HG02981 (cell line): ENCODE measurements around the gene ACTN3.
"Not testable (repeated sequence)": the region's sequence is repeated elsewhere in the genome, so short reads cannot be mapped to it uniquely, and the experiment has no call there.

ENCODE experiments used
- ATAC-seq: cut with Tn5 transposase; IDR thresholded peaks from one replicate; pipeline ENCODE4 v1.9.1; 2021; ENCODE audit warnings: mild to moderate bottlenecking, moderate library complexity; ENCODE audit not compliant: unreplicated experiment

ACTN3 gene

DNA sequence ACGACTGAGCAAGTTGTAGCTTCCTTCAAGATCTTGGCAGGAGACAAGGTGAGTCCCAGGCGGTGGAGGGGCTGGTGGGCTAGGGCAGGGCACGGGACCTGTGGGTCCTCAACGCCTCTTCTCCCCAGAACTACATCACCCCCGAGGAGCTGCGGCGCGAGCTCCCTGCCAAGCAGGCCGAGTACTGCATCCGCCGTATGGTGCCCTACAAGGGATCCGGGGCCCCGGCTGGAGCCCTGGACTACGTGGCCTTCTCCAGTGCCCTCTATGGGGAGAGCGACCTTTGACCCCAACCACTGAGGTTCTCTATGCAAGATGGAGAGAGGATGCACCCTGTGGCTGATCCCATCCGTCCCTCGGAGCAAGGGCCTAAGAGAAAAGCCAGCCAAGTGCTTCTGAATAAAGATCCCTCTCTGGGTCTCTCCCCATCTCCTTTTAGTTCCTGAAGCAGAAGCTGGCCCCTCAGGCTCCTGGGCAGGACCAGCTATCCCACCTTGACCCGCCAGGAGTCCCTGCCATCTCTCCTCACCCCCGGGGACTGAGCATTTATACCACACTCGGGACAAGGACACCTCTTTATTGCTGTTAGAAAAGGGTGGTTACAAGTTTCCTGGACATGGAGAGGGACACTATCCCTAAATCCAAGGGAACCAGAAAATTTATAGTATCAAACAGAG, 16.3 kb downstream of the ACTN3 start:
- no peak for ATAC-seq

DNA sequence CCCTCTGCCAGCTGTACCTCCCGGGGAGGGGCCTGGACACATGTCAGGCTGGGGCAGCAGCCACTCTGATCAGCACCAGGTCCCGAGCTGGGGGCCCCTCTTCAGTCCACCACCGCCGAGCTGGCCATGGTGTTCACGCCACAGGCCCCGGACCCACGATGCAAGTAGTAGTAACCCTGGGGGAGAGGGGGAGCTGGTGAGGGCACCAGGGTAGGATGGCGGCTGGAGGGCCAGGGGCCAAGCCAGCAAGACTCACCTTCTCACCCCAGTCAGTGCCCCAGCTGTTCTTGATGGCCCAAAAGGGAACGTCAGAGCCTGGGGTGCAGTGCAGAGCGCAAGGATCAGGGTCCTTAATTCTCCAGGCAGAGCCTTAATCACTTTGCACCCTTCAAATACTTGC, 17.1 kb downstream of the ACTN3 start:
- no peak for ATAC-seq

DNA sequence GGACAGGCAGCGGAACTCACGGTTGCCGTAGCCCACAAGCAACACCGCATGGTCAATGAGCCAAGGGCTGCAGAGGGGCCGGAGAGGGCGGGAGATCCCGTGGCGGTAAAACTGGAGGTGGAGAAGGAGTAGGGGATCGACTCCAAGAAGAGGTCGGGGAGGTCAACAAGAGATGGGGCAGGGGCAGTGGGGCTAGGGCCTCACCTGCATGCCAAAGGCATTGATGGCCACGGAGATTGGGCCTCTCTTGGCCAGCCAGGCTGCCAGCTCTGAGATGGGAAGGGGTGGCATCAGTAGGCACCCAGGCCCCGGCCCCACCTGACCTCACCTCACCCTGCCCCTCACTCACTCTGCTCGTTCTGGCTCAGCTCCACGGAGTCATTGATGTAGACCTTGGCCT, 17.8 kb downstream of the ACTN3 start:
- no peak for ATAC-seq

DNA sequence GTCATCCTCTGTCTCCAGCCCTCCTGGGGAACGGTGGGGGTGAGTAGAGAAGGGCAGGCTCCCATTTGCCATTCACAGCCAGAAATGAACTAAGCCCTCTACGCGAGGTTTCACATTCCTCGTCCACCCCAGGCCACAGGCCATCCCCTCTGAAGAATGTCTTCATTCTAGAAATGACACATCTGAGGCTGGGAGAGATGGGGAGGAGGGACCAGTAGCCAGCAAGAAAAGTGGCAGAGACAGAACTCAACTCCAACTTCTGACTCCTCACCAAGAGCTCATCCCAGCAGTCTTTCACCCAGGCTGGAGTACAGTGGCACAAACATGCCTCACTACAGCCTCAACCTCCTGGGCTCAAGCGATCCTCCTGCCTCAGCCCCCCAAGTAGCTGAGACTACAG, 18.3 kb downstream of the ACTN3 start:
- ATAC-seq, result no peak

DNA sequence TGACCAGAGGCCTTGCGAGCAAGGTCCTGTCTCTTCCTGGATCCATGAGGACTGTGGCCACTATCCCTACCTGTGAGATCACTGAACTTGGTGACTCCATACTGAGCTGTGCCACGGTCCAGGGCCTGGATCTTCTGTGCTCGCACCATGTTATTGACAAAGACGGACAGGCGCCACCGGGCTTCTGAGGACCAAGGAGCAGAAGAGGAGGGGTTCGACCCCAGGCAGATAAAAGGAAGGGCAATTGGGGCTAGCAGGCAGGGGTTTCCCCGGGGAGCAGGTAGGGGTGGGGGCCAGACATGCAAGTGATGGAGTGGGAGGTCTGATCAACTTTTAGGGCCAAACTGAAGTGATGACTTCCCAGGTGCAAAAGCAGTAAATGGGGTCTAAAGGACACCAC, 19.5 kb downstream of the ACTN3 start:
- ATAC-seq, result no peak

DNA sequence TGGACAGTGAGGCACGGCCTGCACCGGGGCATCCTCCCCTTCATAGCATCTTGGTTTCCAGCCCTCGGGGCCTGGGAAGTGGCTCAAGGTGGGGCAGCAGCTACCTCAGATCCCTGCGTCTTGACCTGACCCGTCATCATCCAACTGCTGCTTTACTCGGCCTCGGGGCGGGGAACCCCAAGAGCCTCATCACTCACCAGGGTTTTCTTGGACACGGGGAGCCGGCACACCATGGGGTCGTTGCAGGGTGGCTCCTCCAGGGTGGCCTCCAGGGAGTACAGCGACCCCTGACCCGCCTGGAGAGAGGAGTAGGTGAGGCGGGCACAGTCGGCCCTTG, 21.1 kb downstream of the ACTN3 start:
- no peak for ATAC-seq

DNA sequence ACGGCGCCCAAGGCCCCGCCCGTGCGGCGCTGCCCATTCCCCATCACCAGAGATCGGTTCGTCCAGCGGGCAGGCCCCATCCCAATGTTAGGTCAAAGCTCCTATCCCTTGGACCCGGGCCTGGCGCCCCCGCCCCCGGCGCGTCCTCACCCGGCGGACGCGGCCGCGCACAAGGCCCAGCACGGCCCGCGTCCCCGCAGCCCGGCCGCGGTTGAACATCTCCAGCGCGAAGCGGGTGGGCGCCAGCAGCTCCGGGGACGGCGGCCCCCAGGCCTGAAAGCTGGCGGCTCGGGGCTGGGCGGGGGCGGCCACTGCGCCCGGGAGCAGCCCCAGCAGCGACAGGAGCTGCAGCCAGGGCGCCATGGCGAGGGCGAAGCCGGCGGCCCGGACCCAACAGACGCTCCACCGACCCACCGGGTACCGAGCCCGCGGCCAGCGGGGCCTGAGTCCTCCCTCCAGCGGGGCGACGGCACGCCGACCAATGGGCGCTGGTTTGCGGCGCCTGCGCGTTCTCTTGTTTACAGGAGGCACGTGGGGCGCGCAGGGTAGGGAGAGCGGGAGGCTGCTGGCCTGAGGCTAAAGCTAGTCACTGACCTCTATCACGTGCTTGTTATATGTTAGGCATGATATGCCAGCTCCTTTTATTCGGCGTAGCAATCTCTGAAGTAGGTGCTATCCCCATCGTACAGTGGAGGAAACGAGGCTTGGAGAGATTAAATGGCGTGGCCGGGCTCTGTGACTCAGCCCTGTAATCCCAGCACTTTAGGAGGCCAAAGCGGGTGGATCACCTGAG, 21.6 kb downstream of the ACTN3 start, which contains the start of gene CTSF:
Gene CTSF (minus strand): TSS at position 483 of the 793 bp plus-strand sequence. CDS start 120 bp downstream, at position 363.
- ATAC-seq, result no peak

DNA sequence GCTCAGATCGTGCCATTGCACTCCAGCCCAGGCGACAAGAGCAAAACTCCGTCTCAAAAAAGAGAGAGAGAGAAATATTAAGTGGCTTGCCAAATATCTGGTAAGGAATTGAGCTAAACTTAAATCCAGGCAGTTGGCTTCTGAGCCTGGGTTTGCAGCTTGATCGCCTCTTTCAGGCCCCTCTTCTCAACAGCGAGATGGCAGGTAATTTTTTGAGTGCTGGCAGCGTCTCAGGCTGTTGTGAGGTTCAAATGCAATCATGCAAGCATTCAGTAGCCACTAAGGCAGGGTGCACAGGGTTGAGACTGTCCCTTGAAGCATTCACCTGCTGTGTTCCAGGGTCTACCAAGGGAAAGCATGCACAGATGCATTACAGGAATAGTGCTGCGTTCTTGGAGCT, 22.4 kb downstream of the ACTN3 start:
- ATAC-seq, result no peak

DNA sequence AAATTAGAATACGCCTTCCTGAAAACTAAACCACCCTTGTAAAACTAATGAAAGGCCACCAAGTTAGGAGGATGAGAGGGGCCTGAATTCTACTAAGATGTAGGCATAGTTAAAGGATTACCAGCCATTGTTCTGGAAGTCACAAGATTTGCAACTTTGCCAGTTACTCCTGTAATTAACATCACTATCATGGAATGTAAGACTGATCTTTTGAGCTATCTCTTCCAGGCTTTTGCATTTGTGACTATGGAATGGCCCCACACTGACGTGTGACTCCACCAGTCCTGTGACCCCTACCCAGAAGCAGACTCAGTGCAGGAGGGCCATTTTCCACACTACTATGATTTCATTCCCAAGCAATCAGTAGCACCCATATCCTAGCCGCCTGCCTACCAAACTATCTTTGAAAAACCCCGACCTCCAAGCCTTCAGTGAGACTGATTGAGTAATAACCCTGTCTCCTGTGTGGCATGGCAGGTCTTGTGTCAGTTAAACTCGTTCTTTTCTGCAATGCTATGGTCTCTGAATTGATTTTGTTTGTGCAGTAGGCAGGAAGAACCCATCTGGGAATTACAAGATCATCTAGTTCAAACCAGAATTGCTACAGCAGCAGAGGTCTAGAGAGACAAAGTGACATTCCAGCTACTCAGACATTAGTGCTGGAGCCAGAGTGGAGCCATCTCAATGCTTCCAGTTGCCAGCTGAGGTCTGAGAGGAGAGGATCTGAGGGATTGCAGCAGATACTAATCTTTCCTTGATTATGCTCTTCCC, 23.6 kb downstream of the ACTN3 start:
- ATAC-seq, result no peak

DNA sequence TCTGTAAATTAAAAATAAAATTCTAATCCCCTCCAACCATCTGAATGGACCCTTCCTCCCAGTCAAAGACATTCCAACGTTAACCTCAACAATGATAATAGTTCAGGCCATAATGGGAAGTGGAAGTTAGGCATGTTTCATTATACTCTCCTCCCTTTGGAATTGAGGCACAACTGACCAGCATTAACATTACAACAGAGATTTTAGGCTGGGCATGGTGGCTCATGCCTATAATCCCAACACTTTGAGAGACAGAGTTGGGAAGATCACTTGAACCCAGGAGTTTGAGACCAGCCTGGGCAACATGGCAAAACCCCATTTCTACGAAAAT, 24.1 kb downstream of the ACTN3 start:
- no peak for ATAC-seq

DNA sequence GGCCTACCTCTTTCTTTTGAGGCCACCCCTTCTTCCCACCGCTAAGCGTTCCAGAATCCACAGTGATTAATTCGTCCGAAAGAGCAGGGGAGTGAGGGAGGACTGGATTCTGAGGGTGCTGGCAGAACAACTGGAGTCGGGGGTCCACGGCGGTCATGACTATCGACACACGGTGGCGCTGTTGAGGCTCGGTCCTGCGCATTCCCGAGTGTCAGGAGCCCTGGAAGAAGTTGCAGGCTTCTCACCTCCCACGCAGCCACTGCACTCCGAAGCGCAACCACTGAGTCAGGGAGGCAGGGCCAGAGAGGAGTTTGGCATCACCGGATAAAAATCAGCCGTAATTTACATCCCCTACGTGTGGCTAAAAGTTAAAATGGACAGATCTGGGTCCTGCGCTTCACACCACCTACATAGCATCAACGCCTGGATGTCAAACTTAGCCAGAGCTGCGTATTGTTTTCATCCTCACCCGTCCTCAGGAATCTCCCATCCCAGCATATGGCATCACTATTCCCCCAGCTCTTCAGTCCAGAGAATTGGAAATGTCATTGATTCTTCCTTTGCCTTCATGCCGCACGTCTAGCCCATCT, 32.4 kb downstream of the ACTN3 start:
- no peak for ATAC-seq

DNA sequence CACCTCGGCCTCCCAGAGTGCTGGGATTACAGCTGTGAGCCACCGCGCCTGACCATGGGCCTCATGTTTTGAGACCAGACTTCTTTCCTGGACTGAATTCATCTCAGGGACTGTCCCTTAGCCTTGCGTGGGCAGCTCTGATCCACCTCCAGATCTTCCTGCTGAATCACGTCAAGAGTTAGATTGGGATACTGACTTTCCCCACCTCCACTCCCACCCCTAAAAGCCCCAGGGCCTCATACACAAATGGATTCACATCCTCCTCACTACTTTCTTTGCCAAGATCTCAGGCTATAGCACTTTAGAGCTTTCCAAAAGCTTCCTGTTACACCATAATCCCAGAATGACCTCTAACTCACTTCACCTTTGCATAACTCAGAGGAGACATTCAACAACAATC, 34.1 kb downstream of the ACTN3 start:
- no peak for ATAC-seq

DNA sequence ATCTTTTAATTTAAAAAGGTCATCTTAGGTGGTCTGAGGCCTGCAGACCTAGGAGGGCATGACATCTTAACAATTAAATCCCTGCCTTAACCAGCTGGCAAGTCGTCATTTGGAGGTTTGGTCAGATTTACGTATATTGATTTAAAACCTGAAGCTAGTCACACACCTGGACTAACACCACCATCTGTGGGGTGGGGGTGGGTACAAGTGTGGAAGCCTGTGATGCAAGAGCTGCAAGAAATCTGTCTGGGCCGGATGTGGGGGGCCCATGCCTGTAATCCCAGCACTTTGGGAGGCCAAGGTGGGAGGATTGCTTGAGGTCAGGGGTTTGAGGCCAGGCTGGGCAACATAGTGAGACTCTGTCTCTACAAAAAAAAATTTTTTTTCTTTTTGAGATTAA, 34.6 kb downstream of the ACTN3 start:
- no peak for ATAC-seq

DNA sequence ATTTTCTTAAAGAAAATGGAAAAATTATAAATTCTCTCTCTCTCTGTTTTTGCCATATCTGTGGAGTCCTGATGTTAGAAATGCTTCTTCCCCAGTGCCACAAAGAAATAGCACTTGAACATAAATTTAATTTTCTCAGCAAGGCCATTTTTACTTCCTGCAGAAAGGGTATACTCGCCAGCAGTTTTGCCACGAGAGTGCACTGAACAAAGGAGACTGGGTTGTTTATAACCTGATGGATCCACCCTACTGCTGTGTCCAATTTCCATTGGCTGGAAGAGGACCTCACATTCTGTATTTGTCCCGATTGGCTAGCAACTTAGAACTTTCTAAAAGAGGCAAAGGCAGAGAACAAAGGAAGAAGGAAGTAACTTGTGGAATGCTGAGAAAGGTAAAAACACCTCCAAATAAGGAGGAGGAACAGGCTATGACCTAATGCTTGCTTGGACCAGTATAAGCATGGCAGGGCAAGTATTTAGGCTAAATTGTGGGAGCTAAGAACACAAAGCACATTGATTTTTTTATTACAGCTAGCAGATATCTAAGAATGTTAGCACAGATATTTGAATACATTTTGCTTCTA, 36.0 kb downstream of the ACTN3 start:
- ATAC-seq, result not testable (repeated sequence)

DNA sequence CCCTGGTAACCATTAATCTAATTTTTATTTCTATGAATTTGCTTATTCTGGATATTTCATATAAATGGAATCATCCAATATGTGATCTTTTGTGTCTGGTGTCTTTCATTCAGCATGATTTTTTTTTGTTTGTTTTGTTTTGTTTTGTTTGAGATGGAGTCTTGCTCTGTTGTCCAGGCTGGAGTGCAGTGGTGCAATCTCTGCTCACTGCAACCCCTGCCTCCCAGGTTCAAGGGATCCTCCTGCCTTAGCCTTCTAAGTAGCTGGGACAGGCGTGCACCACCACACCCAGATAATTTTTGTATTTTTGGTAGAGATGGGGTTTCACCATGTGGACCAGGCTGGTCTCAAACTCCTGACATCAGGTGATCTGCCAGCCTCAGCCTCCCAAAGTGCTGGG, 38.7 kb downstream of the ACTN3 start:
- not testable (repeated sequence) for ATAC-seq

DNA sequence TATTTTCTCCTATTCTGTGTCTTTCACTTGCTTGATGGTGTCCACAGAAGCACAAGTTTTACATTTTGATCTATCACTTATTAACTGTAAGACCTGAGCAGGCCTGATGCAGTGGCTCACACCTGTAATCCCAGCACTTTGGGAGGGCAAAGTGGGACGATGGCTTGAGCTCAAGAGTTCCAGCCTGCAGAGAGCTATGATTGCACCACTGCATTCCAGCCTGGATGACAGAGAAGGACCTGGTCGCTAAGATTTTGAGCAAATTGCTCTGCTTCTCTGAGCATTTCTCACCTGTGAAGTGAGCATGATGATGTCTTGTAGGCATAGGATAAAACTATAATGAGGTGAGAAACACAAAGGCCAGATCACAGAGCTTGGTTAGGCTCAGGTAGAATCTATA, 39.4 kb downstream of the ACTN3 start:
- ATAC-seq, result no peak

DNA sequence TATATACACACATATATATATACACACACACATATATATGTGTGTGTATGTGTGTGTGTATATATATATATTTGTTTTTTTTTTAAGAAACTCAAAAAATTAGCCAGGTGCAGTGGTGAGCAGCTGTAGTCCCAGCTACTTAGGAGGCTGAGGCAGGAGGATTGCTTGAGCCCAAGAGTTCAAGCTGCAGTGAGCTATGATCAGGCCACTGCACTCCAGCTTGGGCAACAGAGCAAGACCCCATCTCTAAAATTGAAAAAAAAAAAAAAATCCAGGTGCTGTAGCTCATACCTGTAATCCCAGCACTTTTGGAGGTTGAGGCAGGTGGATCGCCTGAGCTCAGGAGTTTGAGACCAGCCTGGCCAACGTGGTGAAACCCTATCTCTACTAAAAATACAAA, 42.6 kb downstream of the ACTN3 start:
- not testable (repeated sequence) for ATAC-seq

DNA sequence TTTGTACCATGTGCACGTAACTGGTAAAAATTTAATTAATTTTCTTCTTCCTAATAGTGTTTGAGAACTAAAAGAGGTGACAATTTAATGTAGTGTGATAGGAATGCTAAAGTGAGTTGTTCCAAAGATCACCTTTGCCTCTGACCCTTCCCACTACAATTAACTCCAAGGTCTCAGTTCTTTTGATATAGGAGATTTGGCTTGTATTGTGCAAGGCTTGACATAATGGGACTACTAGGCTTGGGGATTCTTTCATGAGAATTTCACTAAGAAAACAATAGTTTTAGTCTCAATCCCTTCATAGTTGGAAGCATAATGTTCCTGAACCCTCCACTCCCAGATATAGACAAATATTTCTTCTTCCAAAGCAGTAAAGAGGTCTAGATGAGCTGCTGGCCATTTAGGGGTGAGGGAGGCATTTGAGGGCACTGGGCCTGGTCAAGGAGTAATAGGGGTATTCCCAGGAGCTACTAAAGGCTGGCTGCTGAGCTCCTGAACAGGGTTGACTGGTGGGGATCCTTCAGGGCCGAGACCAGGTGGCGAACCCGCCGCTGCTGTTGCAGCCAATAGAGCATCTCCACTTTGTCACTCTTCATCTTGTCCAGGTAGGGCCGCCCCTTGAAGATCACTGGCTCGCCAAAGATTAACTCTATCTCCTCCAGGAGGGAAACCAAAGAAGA, 43.4 kb downstream of the ACTN3 start:
- ATAC-seq, result no peak

DNA sequence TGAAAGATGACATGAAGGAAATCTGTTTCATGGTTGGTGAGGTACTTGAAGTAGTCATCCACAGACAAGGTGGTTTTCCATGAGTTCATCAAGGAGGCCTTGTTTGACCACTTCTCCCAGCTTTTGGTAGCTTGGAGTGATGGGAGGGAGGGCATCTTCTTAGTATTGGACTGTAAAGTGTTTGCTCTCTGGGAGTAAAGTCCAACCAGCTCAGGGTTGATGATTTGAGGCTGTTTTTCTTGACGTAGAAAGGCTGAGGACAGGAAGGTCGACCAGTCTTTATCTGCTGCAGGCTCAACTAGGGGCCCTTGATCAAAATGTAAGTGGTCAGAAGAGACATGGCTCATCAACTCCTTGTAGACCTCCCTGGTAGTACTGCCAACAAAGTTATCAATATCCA, 44.5 kb downstream of the ACTN3 start:
- ATAC-seq, result no peak

DNA sequence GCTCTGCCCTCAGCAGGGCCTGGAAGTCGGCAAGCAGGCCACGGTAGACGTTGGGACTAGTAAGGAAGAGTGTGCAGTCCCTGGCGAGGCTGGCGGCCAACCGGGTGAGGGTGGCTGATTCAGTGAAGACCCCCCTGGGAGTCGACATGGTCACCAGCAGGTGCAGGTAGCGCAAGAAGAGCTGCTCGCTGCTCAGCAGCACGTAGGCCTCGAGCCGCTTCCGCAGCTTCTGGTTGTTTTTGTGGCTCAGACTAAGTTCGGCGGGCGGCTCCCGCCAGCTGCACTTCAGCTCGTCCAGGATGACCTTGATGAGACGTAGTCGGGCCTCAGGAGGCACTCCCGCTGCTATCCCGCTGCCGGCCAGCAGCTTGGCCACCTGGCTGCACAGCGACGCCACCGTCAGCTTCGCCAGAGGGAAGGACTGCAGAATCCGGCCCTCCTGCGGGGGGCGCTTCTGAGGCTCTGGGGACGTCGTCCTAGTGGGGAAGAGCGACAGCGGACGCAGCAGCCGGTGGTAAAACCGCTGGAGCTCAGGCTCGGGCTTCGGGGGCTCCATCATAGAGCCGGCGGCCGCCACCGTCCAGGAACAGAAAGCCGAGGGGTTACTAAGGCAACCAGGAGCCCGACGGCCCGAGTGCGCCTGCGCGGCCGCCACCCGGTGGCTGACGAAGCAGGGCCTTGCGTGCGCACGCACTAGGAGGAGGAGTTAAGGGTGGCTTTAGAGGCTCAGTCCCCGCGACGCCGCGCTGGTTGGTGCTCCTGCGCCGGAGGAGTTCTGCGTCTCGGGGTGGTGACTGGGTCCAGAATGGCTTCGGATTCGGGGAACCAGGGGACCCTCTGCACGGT, 46.0 kb downstream of the ACTN3 start, which contains the start of the genes CCDC87 and CCS:
Gene CCDC87 (minus strand): TSS at position 607 of the 846 bp plus-strand sequence. CDS start 48 bp downstream, at position 559.
Gene CCS (plus strand): TSS at position 729 of the 846 bp plus-strand sequence. CDS start 77 bp downstream, at position 806.
- ATAC-seq, result peak; percentile 93
